ENCODE results near the gene CEND1. TPM values are rescaled to one million over a fixed set of nuclear protein-coding genes. Genes with fewer than 3 reads are reported as not detected.
"Not testable (repeated sequence)": the region's sequence is repeated elsewhere in the genome, so short reads cannot be mapped to it uniquely, and the experiment has no call there.

Gene CEND1
- total RNA-seq, 4 donors from 2014 or later: not detected

GRCh38 chr11:742571-743201, 47.2 kb downstream of the CEND1 start:
- DNase-seq (ENCODE audit: low spot score): no peak
- TF ChIP-seq CTCF (IDR thresholded peaks at IDR 0.05): no peak

GRCh38 chr11:742156-742546, 47.7 kb downstream of the CEND1 start:
- DNase-seq (ENCODE audit: low spot score) (no peak), ATAC-seq (ENCODE audit: low FRiP score) (no peak)
- no peak for TF ChIP-seq CTCF (IDR thresholded peaks at IDR 0.05)

More at GRCh38 chr11:742571-743201, 47.2 kb downstream of the CEND1 start:
- ATAC-seq (ENCODE audit: low FRiP score): no peak

- not testable (repeated sequence) for ATAC-seq (ENCODE audit: low FRiP score); DNase-seq (ENCODE audit: low spot score)
These were observed 52.0 kb downstream of the CEND1 start for GRCh38 chr11:737899-738298.

- no peak for ATAC-seq (ENCODE audit: low FRiP score)
- TF ChIP-seq CTCF (IDR thresholded peaks at IDR 0.05): no peak
These were observed 52.5 kb downstream of the CEND1 start for GRCh38 chr11:737366-737765.

More at GRCh38 chr11:737366-737765, 52.5 kb downstream of the CEND1 start:
- DNase-seq (ENCODE audit: low spot score): no peak

Small RNA genes lying within 50 kb of the gene (small RNA-seq; reads per million reads assigned to genes)
- not detected for gene SNORA52

Other genes starting within 250 kb of the CEND1 start
- 1 to 10 TPM in 3 of 4 donors, under 1 TPM in 1; 0.95 to 5.5 (median 1.7) TPM for gene LMNTD2, start 229.4 kb downstream of the CEND1 start, total RNA-seq
- gene RASSF7, start 229.1 kb downstream of the CEND1 start, total RNA-seq: 10 to 100 TPM in 3 of 4 donors, 1 to 10 TPM in 1; 9.1 to 31.8 (median 13.4) TPM
- 10 to 100 TPM; 14.7 to 34.9 (median 22.4) TPM for gene PHRF1, start 213.6 kb downstream of the CEND1 start, total RNA-seq
- gene IRF7, start 174.1 kb downstream of the CEND1 start, total RNA-seq: 10 to 100 TPM; 15.4 to 56.8 (median 35.6) TPM
- not detected for gene CDHR5, start 165.1 kb downstream of the CEND1 start, total RNA-seq
- gene SCT, start 162.9 kb downstream of the CEND1 start, total RNA-seq: not detected
- gene DRD4, start 152.8 kb downstream of the CEND1 start, total RNA-seq: under 1 TPM in 1 of 4 donors, not detected in 3; 0.50 TPM
- 10 to 100 TPM; 20.3 to 29.0 (median 23.0) TPM for gene DEAF1, start 94.9 kb downstream of the CEND1 start, total RNA-seq
- gene TMEM80, start 94.3 kb downstream of the CEND1 start, total RNA-seq: 10 to 100 TPM; 16.9 to 31.5 (median 21.1) TPM
- gene EPS8L2, start 83.9 kb downstream of the CEND1 start, total RNA-seq: 10 to 100 TPM; 14.1 to 27.6 (median 22.3) TPM
- 100 to 1,000 TPM; 183 to 295 (median 239) TPM for gene TALDO1, start 42.6 kb downstream of the CEND1 start, total RNA-seq
- gene GATD1, start 12.6 kb downstream of the CEND1 start, total RNA-seq: 10 to 100 TPM; 12.5 to 19.8 (median 15.1) TPM
- 10 to 100 TPM in 3 of 4 donors, 1 to 10 TPM in 1; 7.5 to 21.9 (median 12.7) TPM for gene SLC25A22, start 8.2 kb upstream of the CEND1 start, total RNA-seq
- 10 to 100 TPM in 1 of 4 donors, 1 to 10 TPM in 3; 7.1 to 22.9 (median 8.3) TPM for gene PIDD1, start 15.1 kb upstream of the CEND1 start, total RNA-seq
- 1,000 to 10,000 TPM in 1 of 4 donors, 100 to 1,000 TPM in 3; 555 to 1,150 (median 858) TPM for gene RPLP2, start 19.9 kb upstream of the CEND1 start, total RNA-seq
- 100 to 1,000 TPM; 256 to 543 (median 355) TPM for gene PNPLA2, start 28.8 kb upstream of the CEND1 start, total RNA-seq
- 10 to 100 TPM in 1 of 4 donors, 1 to 10 TPM in 3; 6.3 to 39.7 (median 6.9) TPM for gene CRACR2B, start 37.8 kb upstream of the CEND1 start, total RNA-seq
- 100 to 1,000 TPM; 328 to 675 (median 614) TPM for gene CD151, start 42.9 kb upstream of the CEND1 start, total RNA-seq
- gene POLR2L, start 52.4 kb upstream of the CEND1 start, total RNA-seq: 100 to 1,000 TPM in 3 of 4 donors, 10 to 100 TPM in 1; 95.5 to 165 (median 110) TPM
- gene TSPAN4, start 52.8 kb upstream of the CEND1 start, total RNA-seq: 100 to 1,000 TPM; 145 to 234 (median 175) TPM
- gene CHID1, start 120.7 kb upstream of the CEND1 start, total RNA-seq: 10 to 100 TPM; 56.6 to 90.5 (median 79.8) TPM
- 100 to 1,000 TPM in 2 of 4 donors, 10 to 100 TPM in 2; 68.4 to 126 (median 99.2) TPM for gene AP2A2, start 135.8 kb upstream of the CEND1 start, total RNA-seq
- gene MUC6, start 246.6 kb upstream of the CEND1 start, total RNA-seq: not detected

All from omental fat pad (tissue), 4 donors.